ENCODE measurements around the gene NOS1AP.
"Not testable (repeated sequence)": the region's sequence is repeated elsewhere in the genome, so short reads cannot be mapped to it uniquely, and the experiment has no call there.

NOS1AP gene

GRCh38 chr1:162323023-162323422 lies 253.5 kb downstream of the NOS1AP start:
- H3K27me3 Mint-ChIP-seq, result peaks cover 27% of the 10 kb centered on the region
- H3K4me1 Mint-ChIP-seq, result no peaks in the 10 kb centered on the region
- no peaks in the 10 kb centered on the region for H3K9me3 Mint-ChIP-seq
- no peak overlapping the region for H3K27ac Mint-ChIP-seq
- ATAC-seq, result no peak
- no peak for DNase-seq
- H3K4me3 Mint-ChIP-seq, result no peak overlapping the region

- H3K9me3 Mint-ChIP-seq, result no peaks in the 10 kb centered on the region
- no peak overlapping the region for H3K4me3 Mint-ChIP-seq
- no peaks in the 10 kb centered on the region for H3K4me1 Mint-ChIP-seq
- DNase-seq, result no peak
- ATAC-seq, result no peak
- H3K27ac Mint-ChIP-seq, result no peak overlapping the region
- peaks cover 16% of the 10 kb centered on the region for H3K27me3 Mint-ChIP-seq
Observed at GRCh38 chr1:162324396-162324795, 254.9 kb downstream of the NOS1AP start.

- peaks cover 7% of the 10 kb centered on the region for H3K27me3 Mint-ChIP-seq
Observed at GRCh38 chr1:162326559-162326958, 257.1 kb downstream of the NOS1AP start.

GRCh38 chr1:162327144-162327787 lies 257.8 kb downstream of the NOS1AP start:
- ATAC-seq (no peak), DNase-seq (no peak)
- Mint-ChIP-seq H3K4me3 (no peak overlapping the region), H3K27me3 (peaks cover 7% of the 10 kb centered on the region), H3K27ac (no peak overlapping the region), H3K9me3 (no peaks in the 10 kb centered on the region), H3K4me1 (no peaks in the 10 kb centered on the region)

More at GRCh38 chr1:162326559-162326958, 257.1 kb downstream of the NOS1AP start:
- no peaks in the 10 kb centered on the region for H3K9me3 Mint-ChIP-seq
- DNase-seq (no peak), ATAC-seq (no peak)
- H3K4me3 Mint-ChIP-seq, result no peak overlapping the region
- H3K4me1 Mint-ChIP-seq, result no peaks in the 10 kb centered on the region
- peak overlapping the region in 1 of 2 donors; percentile 5 for H3K27ac Mint-ChIP-seq

GRCh38 chr1:162327788-162328165 lies 258.3 kb downstream of the NOS1AP start:
- ATAC-seq (no peak), DNase-seq (no peak)
- Mint-ChIP-seq H3K27ac (no peak overlapping the region), H3K9me3 (no peaks in the 10 kb centered on the region), H3K4me3 (no peak overlapping the region), H3K4me1 (no peaks in the 10 kb centered on the region), H3K27me3 (peaks cover 7% of the 10 kb centered on the region)

GRCh38 chr1:162328512-162328911 lies 259.0 kb downstream of the NOS1AP start:
- Mint-ChIP-seq H3K4me3 (no peak overlapping the region), H3K27ac (no peak overlapping the region), H3K27me3 (peaks cover 7% of the 10 kb centered on the region), H3K9me3 (no peaks in the 10 kb centered on the region), H3K4me1 (no peaks in the 10 kb centered on the region)
- DNase-seq, result no peak
- ATAC-seq, result no peak

- Mint-ChIP-seq H3K4me1 (no peaks in the 10 kb centered on the region), H3K9me3 (no peaks in the 10 kb centered on the region), H3K27me3 (peaks cover 7% of the 10 kb centered on the region), H3K27ac (no peak overlapping the region), H3K4me3 (no peak overlapping the region)
- DNase-seq (no peak), ATAC-seq (no peak)
Observed at GRCh38 chr1:162329826-162330225, 260.3 kb downstream of the NOS1AP start.

GRCh38 chr1:162333991-162334390 lies 264.5 kb downstream of the NOS1AP start:
- Mint-ChIP-seq H3K27me3 (peaks cover 10% of the 10 kb centered on the region), H3K4me3 (no peak overlapping the region), H3K27ac (no peak overlapping the region), H3K9me3 (no peaks in the 10 kb centered on the region), H3K4me1 (no peaks in the 10 kb centered on the region)
- DNase-seq (no peak), ATAC-seq (no peak)

- H3K4me3 Mint-ChIP-seq, result no peak overlapping the region
- no peaks in the 10 kb centered on the region for H3K9me3 Mint-ChIP-seq
- ATAC-seq, result no peak
- no peak overlapping the region for H3K27ac Mint-ChIP-seq
- H3K4me1 Mint-ChIP-seq, result no peaks in the 10 kb centered on the region
- peaks cover 10% of the 10 kb centered on the region for H3K27me3 Mint-ChIP-seq
- no peak for DNase-seq
Observed at GRCh38 chr1:162335126-162335525, 265.6 kb downstream of the NOS1AP start.

- H3K9me3 Mint-ChIP-seq, result no peaks in the 10 kb centered on the region
- H3K4me3 Mint-ChIP-seq, result no peak overlapping the region
- H3K27ac Mint-ChIP-seq, result no peak overlapping the region
- DNase-seq, result no peak
- no peaks in the 10 kb centered on the region for H3K4me1 Mint-ChIP-seq
- ATAC-seq, result no peak
- peaks cover 10% of the 10 kb centered on the region for H3K27me3 Mint-ChIP-seq
Observed at GRCh38 chr1:162336621-162337285, 267.3 kb downstream of the NOS1AP start.

- Mint-ChIP-seq H3K9me3 (no peaks in the 10 kb centered on the region), H3K27me3 (peaks cover 3% of the 10 kb centered on the region), H3K27ac (no peak overlapping the region), H3K4me3 (no peak overlapping the region), H3K4me1 (no peaks in the 10 kb centered on the region)
- ATAC-seq (no peak), DNase-seq (no peak)
Observed at GRCh38 chr1:162342452-162342983, 273.0 kb downstream of the NOS1AP start.

- no peak overlapping the region for H3K27ac Mint-ChIP-seq
Observed at GRCh38 chr1:162343470-162343869, 274.0 kb downstream of the NOS1AP start.

GRCh38 chr1:162347281-162347680 lies 277.8 kb downstream of the NOS1AP start:
- no peaks in the 10 kb centered on the region for H3K9me3 Mint-ChIP-seq
- no peak for DNase-seq
- H3K4me1 Mint-ChIP-seq, result no peaks in the 10 kb centered on the region
- no peak overlapping the region for H3K4me3 Mint-ChIP-seq
- no peak for ATAC-seq
- no peaks in the 10 kb centered on the region for H3K27me3 Mint-ChIP-seq
- no peak overlapping the region for H3K27ac Mint-ChIP-seq

More at GRCh38 chr1:162343470-162343869, 274.0 kb downstream of the NOS1AP start:
- Mint-ChIP-seq H3K4me1 (no peaks in the 10 kb centered on the region), H3K4me3 (no peak overlapping the region), H3K9me3 (no peaks in the 10 kb centered on the region), H3K27me3 (no peaks in the 10 kb centered on the region)
- DNase-seq (no peak), ATAC-seq (no peak)

GRCh38 chr1:162349635-162350330 lies 280.3 kb downstream of the NOS1AP start:
- ATAC-seq, result no peak
- no peaks in the 10 kb centered on the region for H3K4me1 Mint-ChIP-seq
- H3K27me3 Mint-ChIP-seq, result no peaks in the 10 kb centered on the region
- no peak overlapping the region for H3K27ac Mint-ChIP-seq
- no peak for DNase-seq
- H3K9me3 Mint-ChIP-seq, result no peaks in the 10 kb centered on the region
- H3K4me3 Mint-ChIP-seq, result no peak overlapping the region

GRCh38 chr1:162351246-162351842 lies 281.9 kb downstream of the NOS1AP start:
- Mint-ChIP-seq H3K4me1 (no peaks in the 10 kb centered on the region), H3K27ac (no peak overlapping the region)
- ATAC-seq, result no peak

GRCh38 chr1:162351874-162352273 lies 282.4 kb downstream of the NOS1AP start:
- not testable (repeated sequence) for H3K4me3 Mint-ChIP-seq, H3K9me3 Mint-ChIP-seq, H3K4me1 Mint-ChIP-seq, ATAC-seq, H3K27me3 Mint-ChIP-seq, H3K27ac Mint-ChIP-seq, DNase-seq

More at GRCh38 chr1:162351246-162351842, 281.9 kb downstream of the NOS1AP start:
- H3K27me3 Mint-ChIP-seq, result no peaks in the 10 kb centered on the region
- no peak for DNase-seq
- H3K9me3 Mint-ChIP-seq, result no peaks in the 10 kb centered on the region
- no peak overlapping the region for H3K4me3 Mint-ChIP-seq
